GM13976 (cell line): ENCODE measurements around the gene APOC3.
A peak's percentile ranks its signal among the peaks of the same experiment; 100 is the strongest.

ENCODE experiments used
- DNase-seq: peaks from one replicate; pipeline ENCODE4 v3.0.0; 2012; ENCODE audit warnings: low spot score
- CTCF ChIP-seq: IDR thresholded peaks from 2 replicates; pipeline ENCODE4 v1.5.1; 2012; ENCODE audit warnings: borderline replicate concordance, mild to moderate bottlenecking; ENCODE audit not compliant: insufficient read depth; ENCODE audit errors: extremely low read depth, missing control alignments, control extremely low read depth
- in situ Hi-C: fragments of 300-500 bp; cut with MboI; formaldehyde crosslinking; loops from one replicate; pipeline ENCODE4 v1.12.0; 2022; ENCODE audit warnings: low sequenced_read_pairs, mixed read lengths, inconsistent platforms; ENCODE audit not compliant: unreplicated experiment

APOC3 gene

GRCh38 chr11:116829525-116830183 is at the start of gene APOC3:
Gene APOC3, plus strand, starts transcription at chr11:116829907. Its CDS starts 676 bp downstream, at chr11:116830583.
- in situ Hi-C loops, result no loop called here
- TF ChIP-seq CTCF, result no peak
- no peak for DNase-seq

- in situ Hi-C loops, result loop anchor here (25.0 kb wide), 1 partner anchor 330 kb away; no protein-coding TSS in a partner anchor
- TF ChIP-seq CTCF, result no peak
Measured at GRCh38 chr11:116782728-116783127, 47.0 kb upstream of the APOC3 start.

GRCh38 chr11:116786326-116786725 is 43.4 kb upstream of the APOC3 start:
- DNase-seq, result no peak
- in situ Hi-C loops, result loop anchor here (25.0 kb wide), 1 partner anchor 326 kb away; no protein-coding TSS in a partner anchor
- TF ChIP-seq CTCF, result no peak

More at GRCh38 chr11:116782728-116783127, 47.0 kb upstream of the APOC3 start:
- DNase-seq, result peak; percentile 32

GRCh38 chr11:116786966-116787365 is 42.7 kb upstream of the APOC3 start:
- TF ChIP-seq CTCF, result no peak
- in situ Hi-C loops, result loop anchor here (25.0 kb wide), 1 partner anchor 325 kb away; no protein-coding TSS in a partner anchor
- DNase-seq, result no peak

GRCh38 chr11:116787436-116787785 is 42.3 kb upstream of the APOC3 start:
- no peak for DNase-seq
- in situ Hi-C loops, result loop anchor here (25.0 kb wide), 1 partner anchor 325 kb away; no protein-coding TSS in a partner anchor
- no peak for TF ChIP-seq CTCF

GRCh38 chr11:116787786-116788486 is 41.8 kb upstream of the APOC3 start, which contains the start of gene ZPR1:
Gene ZPR1, minus strand, starts transcription at chr11:116788023. Its CDS starts 33 bp downstream, at chr11:116787990.
- in situ Hi-C loops, result loop anchor here (25.0 kb wide), 1 partner anchor 324 kb away; no protein-coding TSS in a partner anchor
- no peak for TF ChIP-seq CTCF
- peak; percentile 94 for DNase-seq
